HG03342 (cell line): ENCODE measurements around the gene MAT2A.
"Not testable (repeated sequence)": the region's sequence is repeated elsewhere in the genome, so short reads cannot be mapped to it uniquely, and the experiment has no call there.

Experiments
- ATAC-seq: cut with Tn5 transposase; IDR thresholded peaks from one replicate; pipeline ENCODE4 v1.9.1; 2021; ENCODE audit warnings: mild to moderate bottlenecking, moderate library complexity; ENCODE audit not compliant: unreplicated experiment

The MAT2A gene

DNA sequence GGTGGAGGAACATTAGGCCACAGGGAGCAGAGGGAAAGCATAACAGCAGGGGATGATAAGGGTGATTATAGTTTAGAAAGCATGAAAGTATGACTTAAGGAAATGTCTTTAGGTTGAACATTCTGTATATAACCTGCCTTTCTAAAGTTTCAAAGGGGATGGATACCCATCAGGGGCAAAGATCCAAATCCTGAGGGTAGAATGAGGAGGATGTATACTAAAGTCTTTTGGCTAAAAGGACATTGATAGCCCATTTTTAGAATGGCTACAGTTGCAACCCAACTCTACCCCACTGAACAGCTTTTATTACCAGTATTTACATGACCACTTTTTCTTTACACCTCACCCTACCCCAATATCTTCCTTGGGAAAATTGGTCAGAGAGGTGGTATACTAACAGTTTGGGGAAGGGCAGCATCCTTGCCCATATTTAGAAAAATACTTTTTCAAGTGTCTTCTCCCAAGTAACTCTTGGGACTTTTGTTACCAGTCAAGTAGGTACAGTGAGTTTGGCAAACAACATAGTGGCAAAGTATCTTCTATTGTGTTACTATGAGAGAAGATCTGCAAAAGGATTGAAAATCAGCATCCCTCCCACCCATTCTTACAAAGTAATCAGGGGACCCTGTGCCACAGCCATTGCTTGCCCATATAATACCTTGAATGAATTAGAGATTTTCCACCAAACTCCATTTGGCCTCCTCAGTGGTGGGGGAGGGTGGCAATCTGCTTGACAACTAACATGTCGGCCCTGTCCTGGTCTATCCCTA, 8.3 kb downstream of the MAT2A start:
- ATAC-seq = no peak

DNA sequence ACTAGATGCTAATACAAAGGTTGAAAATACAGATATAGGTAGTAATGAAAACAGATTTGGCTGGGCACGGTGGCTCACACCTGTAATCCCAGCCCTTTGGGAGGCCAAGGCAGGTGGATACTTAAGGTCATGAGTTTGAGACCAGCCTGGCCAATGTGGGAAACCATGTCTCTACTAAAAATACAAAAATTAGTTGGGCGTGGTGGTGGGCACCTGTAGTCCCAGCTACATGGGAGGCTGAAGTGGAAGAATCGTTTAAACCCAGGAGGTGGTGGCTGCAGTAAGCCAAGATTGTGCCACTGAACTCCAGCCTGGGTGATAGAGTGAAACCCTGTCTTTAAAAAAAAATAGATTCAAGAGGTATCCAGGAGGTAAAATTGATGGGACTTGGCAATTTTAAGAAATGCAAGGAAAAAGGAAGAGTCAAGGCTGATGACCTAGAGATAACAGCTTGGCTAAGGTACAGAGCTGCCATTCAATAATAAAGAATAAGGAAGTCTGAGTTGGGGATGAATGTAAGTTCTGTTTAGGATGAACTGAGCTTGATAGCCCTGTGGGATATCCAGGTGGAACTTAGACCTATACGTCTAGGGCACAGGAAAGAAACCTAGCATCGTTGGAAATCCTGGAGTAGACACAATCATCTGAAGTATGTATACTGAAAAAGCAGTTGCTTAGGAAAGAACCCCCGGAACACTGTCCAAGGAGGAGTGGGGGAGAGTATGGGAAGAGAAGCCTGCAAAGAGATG, 9.1 kb downstream of the MAT2A start:
- ATAC-seq = no peak

DNA sequence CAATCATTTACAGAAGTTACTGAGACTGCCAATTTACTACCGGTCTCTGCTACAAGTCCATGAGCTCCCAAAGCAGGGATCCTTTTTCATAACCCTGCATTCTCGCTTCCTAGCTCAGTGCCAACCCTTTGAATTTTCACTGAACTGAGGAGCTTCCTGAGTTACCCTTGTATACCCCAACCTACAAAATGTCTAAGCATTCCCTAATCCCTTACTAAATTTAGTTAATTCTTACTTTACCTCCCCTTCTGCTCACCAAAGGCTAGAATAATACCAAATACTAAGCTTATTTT, 9.6 kb downstream of the MAT2A start:
- no peak for ATAC-seq

DNA sequence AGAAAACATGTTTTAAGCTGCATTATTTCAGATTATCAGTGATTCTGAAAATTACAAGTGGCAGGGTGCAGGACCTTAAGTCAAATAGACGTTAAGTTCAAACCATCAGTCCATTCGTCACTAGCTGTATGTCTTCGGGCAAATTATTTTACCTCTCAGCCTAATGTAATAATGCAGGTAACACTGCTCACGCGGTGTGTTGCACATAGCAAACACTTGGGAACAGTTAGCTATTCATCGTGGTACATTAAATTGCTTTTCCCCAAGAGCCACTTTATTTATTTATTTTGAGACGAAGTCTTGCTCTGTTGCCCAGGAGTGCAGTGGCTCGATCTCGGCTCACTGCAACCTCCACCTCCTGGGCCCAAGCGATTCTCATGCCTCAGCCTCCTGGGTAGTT, 10.1 kb downstream of the MAT2A start:
- no peak for ATAC-seq

DNA sequence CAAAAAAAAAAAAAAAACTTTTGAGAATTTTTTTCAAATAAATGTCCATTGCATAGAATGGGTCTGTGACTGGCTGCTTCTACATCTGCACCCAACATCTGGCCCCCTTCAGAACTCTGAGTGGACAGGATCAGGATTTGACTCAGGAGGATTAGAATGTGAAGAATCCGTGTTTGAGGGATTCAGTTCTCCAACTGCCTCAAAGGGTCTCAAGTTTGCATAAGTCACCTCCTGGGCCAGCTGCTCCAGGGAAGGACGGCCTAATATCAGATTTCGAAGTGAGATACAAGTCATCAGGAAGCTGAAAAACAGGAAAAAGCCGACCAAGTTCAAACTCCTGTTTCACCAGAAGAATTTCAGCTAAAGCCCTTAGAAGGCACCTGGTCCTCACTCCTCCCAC, 10.9 kb downstream of the MAT2A start:
- no peak for ATAC-seq

DNA sequence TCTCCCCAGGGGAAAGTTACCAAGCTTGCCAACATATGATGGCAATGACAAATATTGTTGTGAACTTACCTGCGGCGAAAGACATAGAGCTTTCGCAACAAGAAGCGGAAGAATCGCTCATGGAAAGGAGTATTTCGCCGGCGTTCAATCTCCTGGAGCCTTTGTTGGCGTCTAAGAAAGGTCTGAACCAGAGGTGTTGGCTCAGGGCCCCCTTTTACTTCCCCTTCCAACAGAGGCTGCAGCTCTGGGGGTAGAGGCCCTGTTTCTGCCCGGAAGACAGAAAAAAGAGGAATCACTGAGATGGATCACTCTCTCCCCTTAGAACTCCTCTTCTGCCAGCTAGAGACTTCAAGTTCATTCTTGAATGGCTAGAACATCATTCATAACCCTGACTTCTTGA, 11.5 kb downstream of the MAT2A start:
- no peak for ATAC-seq

DNA sequence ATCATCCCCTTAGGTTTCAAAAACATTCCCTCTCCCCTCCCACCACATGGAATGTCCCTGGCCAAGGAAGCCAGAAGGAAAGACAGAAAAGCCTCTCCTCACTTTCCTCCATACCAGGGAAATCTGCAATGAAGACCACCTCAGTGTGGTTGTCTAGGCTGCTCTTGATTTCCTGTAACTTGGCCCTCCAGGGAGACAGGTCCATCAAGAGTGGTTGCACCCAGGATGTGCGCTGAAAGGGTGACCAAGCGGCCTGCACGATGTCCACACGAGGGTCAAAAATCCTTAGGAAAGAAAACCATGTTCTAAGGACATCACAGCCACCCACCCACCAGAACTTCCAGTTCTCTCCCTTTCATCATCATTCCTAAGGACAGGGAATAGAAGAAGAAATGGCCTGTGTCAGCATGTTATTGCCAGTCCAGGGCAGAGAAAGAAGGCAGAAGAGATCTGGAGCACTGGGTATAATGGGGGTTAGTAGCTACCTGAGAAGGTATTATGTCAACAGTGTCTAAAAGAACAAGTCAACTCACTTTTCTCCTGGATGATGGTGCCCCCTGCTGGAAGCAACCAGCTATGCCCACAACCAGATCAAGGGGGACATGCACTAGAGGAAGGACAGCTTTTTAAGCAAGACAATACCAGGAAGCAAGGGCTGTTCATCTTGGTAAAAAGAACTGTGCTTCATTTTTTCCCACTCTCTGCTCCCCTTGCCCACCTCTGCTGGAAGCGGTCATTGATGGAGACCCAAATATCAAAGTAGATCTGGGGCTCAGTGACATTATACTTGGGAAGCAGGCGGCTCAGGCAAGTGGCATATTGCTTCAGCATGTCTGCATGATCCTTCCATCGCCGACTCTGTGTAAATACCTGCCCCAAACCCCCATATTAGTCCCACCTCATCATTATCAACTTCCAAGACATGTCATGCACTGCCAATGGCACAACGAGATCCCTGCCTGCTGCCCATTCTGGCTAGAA, 13.0 kb downstream of the MAT2A start:
- ATAC-seq = peak; percentile 58

DNA sequence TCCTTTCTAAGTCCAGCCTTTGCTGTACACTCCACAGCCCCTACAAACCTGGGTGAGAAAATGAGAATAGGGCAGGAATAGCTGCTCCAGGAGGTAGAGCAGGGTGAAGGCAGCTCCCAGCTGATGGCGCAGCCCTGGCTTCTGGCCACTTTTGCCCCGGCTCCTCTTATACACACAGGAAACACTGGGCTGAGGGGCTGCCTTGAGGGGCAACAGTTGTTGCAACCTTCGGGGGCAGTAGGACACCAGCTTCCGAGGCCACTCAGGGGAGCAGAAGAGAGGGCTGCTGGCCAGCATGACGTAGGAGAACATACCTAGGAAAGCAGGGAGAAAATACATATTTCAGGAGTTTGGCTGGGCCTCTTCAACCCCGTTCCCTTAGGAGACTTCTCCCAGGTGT, 14.2 kb downstream of the MAT2A start:
- no peak for ATAC-seq

DNA sequence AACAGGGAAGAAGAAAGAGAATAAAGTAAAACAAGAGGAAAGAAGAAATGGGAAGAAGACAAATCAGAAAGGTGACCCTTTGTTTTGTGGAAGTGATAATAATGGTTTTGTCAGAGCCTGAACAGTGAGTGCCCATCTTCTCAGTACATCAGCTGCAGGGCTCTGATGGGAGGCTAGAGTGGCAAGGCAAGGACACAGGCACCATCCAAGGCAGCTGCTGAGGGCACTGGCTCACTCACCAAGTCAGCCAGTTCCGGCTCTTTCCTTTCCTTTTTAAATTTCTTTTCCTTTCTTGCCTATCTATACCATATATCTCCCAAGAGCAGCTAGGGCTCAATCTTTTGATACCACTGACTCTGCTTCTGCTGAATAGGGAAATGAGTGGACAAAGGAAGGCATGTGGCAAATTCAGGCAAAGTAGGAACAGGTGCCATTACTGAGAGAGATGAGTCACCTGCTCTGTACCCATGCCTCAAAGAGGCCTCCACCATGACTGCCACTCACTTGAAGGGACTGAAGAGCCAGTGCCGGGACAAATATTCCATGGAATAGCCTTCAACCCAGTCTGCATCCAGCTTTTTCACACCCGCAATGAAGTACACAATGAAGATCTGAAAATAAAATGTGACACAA, 16.1 kb downstream of the MAT2A start:
- ATAC-seq = no peak

DNA sequence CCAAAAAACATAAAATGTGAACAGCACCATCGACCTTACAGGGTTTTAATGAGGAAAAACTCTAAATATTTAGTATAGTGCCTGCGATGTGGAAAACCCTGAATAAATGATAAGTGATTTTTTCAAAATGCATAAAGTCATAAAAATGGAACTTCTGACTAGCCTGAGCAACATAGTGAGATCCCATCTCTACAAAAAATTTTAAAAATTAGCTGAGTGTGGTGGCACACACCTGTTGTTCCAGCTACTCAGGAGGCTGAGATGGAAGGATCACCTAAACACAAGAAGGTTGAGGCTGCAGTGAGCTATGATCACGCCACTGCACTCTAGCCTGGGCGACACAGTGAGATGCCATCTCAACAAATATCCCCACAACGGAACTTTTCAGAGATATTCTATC, 18.2 kb downstream of the MAT2A start:
- ATAC-seq = no peak

DNA sequence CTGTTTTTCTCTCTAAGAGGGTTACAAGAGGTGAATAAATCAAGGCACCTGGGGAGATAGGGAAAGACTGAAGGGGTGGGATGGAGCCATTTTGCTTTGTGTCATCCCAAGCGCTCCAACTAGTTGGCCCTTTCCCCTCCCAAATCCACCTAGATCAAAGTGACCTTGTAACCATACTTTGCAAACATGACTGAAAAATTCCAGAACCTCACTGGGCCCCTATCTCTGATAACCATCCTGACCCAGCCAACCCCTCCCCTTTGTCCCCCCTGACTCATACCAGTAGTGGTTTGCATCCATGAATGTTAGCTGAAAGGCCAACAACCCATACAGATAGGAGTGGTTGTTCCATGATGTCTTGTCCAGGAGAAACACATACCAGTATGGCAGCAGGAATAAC, 19.2 kb downstream of the MAT2A start:
- no peak for ATAC-seq

DNA sequence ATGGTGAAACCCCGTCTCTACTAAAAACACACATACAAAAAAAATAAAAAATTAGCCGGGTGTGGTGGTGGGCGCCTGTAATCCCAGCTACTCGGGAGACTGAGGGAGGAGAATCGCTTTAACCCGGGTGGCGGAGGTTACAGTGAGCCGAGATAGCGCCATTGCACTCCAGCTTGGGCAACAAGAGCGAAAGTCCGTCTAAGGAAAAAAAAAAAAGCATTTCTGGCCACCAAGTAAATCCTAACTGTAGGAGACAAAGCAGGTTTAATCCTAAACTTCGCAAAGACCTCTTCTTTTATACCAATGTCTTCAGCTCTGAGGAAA, 21.4 kb downstream of the MAT2A start:
- ATAC-seq = not testable (repeated sequence)

DNA sequence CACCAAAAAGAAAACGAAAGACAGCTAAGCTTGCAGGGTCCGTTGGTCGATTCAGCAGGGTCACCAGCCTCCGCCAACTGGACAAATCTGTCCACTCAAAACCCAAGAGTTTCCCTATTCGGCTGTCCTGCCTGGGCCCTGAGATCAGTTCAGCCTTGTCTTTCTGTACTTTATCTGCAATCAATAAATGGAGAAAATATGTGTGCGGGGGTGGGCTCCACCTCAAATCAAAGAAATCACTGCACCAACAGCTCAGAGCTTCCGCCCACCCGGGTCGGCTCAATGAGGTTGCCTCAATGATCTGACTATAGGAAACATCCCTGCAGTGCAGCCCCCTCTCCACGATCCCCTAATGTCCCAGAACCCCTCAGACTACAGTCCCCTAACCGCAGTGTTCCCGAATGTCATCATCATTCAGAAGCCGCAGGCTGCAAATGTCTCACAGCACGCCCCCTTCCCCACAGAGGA, 21.9 kb downstream of the MAT2A start:
- ATAC-seq = no peak

DNA sequence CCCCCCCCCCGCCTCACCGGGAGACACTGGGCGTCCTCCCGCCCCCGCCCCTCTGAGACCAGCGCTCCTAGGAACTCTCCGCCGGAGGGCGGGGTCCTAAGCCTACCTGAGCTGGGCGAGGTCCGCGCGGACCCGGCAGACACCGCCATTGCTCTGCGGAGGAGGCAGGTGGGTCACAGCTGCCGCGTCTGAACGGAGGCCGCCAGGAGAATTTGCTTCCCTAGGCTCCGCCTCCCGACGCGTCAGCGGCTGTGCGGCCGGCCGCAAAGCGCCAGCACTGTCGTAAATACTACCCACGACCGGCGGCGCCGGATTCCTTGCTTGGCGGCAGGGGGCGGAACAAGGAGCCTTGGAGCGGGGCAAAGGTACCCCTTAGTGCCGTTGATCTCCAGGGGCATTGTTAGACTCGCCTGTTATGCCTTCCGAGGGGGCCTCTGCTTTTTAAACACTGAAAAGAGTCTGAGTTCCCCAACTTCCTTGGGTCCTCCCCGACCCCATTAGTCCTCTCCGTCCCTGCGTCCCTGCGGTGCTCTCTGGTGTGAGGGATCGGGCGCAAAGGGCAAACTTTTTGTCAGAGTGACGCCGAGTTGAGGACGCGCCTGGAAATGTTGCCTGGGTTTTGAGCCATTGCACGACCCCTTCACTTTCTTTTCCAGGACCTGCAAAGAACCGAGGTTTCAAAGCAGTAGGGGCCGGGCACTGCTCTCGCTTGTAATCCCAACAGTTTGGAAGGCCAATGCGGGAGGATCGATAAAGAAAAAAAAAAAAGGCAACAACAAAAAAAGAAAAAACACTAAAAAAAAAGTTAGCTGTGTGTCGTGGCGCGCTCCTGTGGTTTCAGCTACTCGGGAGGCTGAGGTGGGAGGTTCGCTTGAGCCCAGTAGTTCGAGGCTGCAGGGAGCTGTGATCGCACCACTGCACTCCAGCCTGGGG, 22.6 kb downstream of the MAT2A start, which contains the start of gene GGCX:
GGCX (minus strand) TSS at position 214 of the 933 bp plus-strand sequence; CDS start at position 149, 65 bp downstream.
- ATAC-seq = peak; percentile 91

DNA sequence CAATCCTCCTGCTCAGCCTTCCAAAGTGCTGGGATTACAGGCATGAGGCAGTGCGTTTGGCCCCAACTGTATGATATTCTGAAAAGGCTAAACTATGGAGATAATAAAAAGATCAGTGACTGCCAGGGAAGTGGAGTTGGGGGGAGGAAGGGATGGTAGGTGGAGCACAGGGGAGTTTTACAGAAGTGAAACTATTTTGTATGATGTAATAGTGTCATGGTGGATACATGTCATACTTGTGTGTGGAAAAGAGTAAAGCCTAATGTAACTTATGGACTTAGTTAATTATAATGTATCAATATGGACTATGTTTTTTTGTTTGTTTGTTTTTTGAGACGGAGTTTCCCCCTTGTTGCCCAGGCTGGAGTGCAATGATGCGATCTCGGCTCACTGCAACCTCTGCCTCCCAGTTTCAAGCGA, 25.2 kb downstream of the MAT2A start:
- ATAC-seq = no peak

DNA sequence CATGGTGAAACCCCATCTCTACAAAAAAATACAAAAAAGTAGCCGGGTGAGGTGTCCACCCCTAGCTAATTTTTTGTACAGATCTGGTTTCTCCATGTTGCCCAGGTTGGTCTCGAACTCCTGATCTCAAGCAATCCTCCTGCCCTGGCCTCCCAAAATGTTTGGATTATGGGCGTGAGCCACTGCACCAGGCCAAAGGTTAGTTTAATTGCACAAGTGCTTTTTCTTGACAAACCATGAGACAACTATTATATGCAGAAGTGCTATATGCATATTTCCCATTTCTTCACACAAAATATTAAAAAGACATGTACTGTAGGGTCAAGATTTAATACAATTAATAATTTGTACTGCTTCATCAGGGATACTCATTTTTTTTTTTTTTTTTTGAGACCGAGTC, 27.3 kb downstream of the MAT2A start:
- ATAC-seq = no peak

DNA sequence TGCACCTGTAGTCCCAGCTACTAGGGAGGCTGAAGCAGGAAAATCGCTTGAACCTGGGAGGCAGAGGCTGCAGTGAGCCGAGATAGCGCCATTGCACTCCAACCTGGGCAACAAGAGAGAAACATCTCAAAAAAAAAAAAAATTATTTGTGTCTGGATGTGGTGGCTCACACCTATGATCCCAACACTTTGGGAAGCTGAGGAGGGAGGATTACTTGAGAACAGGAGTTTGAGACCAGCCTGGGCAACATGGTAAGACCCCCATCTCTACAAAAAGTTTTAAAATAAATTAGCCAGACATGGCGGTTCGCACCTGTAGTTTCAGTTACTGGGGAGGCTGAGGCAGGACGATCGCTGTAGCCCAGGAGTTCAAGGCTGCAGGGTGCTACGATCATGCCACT, 36.8 kb downstream of the MAT2A start:
- no peak for ATAC-seq

DNA sequence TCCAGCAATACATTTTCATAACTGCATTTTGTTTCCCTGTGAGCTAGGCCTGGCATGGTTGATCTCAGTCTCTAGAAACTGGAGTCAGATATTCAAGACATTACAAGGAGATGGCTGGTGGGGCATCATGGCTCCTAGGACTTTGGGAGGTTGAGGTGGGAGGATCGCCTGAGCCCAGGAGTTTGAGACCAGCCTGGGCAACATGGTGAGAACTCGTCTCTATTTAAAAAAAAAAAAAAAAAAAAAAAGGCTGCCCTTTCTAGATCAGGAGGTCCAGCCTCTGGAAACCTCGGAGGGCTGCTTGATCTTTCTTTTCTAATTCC, 38.1 kb downstream of the MAT2A start:
- ATAC-seq = no peak

DNA sequence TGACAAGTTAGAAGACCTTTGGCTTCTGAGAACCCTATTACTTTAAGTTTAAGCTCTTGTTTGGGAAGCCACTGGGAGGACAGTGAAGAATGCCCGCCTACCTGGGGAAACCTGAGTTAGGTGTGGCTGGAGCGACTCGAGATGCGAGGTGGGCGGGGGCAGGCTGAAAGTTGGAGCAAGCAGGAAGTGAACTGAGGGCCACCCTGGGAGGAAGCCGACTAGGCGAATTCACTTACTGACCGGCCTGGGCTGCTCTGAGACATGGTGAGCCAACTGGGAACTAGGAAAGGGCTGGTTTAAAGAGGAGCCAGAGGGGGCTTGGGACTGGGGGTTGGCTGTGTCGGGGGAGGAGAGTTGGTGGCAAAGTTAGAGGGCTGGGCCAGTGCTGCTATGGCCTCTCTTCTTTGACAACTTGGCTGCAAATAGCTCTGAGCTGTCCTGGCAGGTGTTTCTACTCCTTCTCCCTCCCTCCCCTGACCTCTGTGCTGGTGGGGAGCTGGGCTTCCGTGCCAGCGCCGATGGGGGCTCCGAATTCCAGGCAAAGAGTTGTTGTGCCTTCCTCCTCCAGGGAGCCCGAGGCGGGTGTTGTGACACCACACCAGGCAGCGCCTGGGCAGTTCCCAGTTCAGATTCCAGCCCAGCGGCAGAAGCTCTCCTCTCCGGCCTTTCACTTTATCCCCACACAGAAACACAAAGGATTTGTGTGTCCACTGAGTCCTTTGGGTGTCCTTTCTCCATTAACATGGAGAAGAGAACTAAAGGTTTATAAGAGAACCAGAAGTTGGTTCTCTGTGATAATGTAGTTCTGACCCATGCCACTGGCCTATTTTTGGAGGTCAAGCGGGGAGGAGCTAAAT, 38.6 kb downstream of the MAT2A start, which contains the start of gene VAMP8:
VAMP8 (plus strand) TSS at position 201 of the 857 bp plus-strand sequence; CDS start at position 262, 61 bp downstream.
- no peak for ATAC-seq
